SK-N-DZ (cell line): ENCODE results near the gene TLDC2.
A peak's percentile ranks its signal among the peaks of the same experiment; 100 is the strongest.
"Not testable (repeated sequence)": the region's sequence is repeated elsewhere in the genome, so short reads cannot be mapped to it uniquely, and the experiment has no call there.

Experiments
- DNase-seq: peaks from one replicate; pipeline ENCODE4 v3.0.0-alpha.2; 2015; ENCODE audit warnings: low spot score

The TLDC2 gene

DNA sequence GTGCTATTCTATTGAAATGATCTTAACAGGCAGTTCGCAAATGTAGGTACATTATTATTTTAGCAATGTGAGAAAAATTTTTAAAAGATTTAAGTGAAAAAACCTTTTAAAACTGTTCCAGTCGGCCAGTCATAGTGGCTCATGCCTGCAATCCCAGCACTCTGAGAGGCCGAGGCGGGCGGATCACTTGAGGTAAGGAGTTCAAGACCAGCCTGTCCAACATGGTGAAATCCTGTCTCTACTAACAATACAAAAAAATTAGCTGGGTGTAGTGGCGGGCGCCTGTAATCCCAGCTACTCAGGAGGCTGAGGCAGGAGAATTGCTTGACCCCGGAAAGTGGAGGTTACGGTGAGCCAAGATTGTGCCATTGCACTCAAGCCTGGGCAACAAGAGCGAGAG, 29.6 kb downstream of the TLDC2 start:
- not testable (repeated sequence) for DNase-seq

DNA sequence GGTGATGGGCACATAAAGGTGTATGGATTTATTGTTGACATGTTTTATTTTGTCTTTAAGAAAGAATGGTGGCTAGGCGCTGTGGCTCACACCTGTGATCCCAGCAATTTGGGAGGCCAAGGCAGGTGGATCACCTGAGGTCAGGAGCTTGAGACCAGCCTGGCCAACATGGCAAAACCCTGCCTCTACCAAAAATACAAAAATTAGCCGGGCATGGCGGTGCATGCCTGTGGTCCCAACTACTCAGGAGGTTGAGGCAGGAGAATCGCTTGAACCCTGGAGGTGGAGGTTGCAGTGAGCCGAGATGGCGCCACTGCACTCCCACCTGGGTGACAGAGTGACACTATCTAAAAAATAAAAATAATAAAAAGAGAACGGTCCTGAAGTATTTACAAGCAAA, 30.1 kb downstream of the TLDC2 start:
- DNase-seq, result not testable (repeated sequence)

DNA sequence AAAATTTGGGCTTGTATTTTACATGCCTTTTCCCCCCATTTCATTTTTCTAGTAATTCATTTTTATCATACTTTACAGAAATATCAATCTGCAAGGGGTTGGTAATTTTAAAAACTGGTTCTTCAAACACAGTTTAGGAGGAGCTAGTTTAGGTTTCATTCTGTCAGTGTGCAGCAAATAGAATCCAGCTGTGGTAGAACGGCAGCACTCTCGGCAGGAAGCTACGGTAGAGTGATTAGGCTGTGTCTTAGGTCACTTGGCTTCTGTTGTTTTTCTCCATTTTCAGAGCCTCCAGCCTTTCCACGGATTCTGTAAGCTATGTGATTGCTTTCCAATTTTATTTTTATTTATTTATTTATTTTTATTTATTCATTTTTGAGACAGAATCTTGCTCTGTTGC, 32.7 kb downstream of the TLDC2 start:
- DNase-seq, result no peak

DNA sequence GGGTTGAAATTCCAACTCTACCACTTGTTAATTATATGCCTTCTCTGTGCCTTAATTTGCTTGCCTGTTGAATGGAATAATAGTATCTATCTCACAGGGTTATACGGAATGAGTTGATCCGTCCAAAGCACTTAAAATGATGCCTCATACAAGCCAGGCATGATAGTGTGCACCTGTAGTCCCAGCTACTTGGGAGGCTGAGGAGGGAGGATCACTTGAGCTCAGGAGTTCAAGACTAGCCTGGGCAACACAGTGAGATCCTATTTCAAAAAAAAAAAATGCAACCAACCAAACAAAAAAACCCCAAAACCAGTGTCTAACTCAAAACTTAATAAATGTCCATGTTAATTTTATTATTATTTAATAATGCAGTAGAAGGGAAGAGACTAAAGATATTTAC, 40.3 kb downstream of the TLDC2 start:
- DNase-seq, result no peak

DNA sequence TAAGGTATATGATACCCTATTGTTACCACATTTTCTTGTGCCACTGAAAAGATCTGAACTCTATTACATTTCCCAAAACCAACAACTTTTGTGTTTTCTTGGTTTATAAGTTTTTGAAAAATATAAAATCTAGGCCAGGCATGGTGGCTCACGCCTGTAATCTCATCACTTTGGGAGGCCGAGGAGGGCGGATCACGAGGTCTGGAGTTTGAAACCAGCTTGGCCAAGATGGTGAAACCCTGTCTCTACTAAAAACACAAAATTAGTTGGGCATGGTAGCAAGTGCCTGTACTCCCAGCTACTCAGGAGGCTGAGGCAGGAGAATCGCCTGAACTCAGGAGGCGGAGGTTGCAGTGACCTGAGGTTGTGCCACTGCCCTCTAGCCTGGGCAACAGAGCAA, 41.3 kb downstream of the TLDC2 start:
- DNase-seq, result no peak

DNA sequence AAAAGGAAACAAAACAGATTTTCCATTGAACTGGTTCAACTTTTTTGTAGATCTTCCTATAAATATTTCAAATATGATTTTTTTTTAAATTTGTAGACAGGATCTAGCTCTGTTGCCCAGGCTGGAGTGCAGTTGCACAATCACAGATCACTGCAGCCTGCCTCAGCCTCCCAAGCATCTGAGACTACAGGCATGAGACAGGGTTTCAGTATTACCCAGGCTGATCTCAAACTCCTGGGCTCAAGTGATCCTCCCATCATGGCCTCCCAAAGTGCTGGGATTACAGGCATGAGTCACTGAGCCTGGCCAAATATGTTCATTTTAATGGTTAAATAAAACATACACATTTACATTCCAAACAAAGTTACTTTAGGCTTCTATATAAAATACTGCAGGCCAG, 42.0 kb downstream of the TLDC2 start:
- DNase-seq, result no peak

DNA sequence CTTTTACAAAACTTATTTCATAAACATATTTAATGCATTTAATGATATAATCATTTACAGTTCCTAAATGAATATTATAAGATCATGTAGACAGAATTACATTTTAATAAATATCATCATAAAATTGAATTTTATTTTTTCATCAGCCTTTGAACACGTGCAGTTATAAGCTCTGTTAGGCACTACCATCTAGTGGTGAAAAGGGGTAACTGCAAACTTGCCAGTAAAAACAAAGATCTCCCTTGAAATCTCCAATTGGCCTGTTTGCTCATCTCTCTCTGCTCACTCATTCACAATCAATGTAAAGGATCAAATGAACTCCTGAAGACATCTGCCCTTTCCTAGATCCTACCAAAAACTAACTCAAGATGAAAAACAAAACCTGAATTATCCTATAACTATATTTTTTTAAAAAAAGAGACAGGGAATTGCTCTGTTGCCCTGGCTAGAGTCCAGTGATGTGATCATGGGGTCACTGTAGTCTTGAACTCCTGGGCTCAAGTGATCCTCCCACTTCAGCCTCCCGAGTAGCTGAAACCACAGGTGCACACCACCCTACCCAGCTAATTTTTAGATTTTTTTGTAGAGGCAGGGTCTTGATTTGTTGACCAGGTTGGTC, 43.9 kb downstream of the TLDC2 start:
- peak; percentile 68 for DNase-seq

DNA sequence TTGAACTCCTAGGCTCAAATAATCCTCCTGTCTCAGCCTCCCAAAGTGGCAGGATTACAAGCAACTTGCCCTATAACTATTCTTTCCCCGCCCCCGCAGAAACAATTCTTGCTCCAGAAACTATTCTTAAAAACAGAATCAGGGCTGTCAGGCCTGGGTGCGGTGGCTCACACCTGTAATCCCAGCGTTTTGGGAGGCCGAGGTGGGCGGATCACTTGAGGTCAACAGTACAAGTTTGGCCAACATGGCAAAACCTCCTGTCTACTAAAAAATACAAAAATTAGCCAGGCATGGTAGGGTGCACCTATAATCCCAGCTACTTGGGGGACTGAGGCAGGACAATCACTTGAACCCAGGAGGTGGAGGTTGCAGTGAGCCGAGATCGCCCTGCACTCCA, 44.4 kb downstream of the TLDC2 start:
- no peak for DNase-seq

DNA sequence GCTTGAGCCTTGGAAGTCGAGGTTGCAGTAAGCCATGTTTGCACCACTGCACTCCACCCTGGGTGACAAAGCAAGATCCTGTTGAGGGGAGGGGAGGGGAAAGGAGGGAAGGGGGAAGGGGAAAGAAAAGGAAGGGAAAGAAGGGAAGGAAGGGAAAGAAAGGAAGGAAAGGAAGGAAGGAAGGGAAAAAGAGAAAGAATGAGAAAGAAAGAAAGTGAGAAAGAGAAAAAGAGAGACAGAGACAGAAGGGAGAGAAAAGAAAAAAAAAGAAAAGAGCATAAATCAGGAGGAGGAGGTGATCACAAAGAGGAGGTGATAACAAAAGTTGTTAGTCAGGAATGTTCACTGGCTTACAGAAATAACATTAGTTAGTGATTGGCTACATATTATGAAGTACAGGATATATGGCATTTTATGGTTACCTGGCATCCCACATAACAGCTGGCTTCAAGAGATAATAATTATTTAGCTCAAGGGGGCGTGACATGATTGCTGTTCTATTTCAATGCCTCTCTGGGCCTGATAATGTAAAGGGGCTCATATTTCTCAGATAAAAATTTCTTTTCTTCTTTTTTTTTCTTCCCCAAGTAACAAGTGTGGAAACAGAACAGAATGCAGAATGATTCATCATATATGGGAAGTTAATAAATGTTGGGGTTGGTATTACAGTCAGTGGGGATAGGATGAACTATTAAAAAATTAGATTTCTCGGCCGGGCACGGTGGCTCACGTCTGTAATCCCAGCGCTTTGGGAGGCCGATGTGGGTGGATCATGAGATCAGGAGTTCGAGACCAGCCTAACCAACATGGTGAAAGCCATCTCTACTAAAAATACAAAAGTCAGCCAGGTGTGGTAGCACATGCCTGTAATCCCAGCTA, 48.5 kb downstream of the TLDC2 start:
- no peak for DNase-seq

DNA sequence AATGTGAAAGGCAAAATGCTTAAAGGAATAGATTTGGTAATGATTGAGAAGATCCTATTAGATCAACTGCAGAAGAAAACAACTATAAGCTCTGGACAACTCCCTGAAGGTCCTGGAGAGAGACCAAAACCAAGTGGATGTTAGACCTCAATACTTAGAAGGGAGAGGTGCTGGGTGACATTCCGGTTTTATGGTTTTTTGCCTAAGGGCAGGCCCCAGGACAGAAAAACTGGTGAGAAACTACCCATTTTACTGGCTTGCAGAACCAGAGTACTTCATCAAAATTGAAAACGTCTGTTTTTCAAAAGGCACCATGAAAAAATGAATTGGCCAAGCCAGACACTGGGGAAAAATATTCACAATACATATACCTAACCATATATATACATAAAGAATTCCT, 49.3 kb downstream of the TLDC2 start:
- no peak for DNase-seq

DNA sequence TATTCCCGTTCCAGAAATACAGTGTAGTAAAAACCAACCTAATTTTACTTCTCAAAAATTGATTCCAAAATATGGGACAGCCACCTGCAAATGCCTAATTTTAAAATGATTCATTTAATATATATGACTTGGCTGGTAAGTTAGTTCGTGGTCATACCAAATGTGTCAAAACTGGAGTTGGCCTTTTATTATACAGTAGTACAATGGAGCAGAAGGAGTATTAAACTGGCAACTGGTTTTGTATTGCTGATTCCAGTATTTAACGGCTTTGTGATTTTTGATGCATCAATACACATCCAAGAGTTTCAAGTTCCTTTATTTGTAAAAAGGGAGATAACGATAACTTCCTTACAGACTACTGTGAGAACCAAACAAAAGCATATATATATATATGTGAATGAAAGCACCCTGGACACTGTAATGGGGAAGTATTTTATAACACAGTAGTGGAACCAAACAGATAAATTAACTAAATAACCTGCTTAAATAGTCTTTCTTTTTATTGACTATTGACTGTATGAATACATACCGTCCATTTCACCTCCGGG, 50.8 kb downstream of the TLDC2 start:
- DNase-seq, result no peak

DNA sequence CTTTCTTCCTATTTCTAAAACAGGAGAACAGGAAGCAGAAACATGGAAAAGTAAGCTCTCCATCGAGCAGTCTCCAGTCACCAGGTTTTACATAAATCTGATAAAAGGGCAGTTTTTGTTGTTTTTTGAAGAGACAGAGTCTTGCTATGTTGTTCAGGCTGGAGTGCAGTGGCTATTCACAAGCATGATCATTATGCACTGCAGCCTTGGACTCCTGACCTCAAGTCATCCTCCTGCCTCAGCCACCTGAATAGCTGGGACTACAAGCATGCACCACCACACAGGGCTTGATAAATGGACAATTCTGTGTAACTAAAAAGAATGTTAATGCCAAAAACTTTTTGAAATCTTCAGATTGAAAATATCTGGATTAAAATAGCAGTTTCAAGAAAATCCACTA, 51.8 kb downstream of the TLDC2 start:
- no peak for DNase-seq

DNA sequence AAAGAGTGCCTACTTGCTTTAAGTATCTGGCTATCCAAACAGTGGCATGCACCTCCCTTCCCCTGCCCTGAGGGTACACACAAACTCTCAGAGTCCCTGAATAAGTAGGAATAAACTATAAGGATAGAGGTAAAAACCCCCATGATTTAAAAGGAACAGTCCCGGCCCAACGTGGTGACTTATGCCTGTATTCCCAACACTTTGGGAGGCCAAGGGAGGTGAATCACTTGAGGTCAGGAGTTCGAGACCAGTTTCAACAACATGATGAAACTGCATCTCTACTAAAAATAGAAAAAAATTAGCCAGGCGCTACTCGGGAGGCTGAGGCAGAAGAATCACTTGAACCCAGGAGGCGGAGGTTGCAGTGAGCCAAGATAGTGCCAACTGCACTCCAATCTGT, 53.4 kb downstream of the TLDC2 start:
- no peak for DNase-seq

DNA sequence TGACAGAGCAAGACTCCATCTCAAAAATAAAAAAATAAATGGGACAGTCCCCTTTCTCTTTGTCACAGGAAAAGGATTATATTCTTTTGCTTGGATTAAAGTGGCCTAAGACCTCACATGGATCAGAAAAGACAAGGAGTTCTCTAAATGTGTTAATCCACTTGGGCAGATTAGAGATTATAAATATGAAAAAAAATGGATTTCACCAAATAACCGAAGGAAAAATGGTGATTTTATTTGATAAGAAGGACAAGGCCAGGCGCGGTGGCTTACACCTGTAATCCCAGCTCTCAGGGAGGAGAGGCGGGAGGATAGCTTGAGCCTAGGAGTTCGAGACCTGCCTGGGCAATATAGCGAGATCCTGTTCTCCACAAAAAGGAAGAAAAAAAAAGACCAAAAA, 53.8 kb downstream of the TLDC2 start:
- DNase-seq, result no peak

DNA sequence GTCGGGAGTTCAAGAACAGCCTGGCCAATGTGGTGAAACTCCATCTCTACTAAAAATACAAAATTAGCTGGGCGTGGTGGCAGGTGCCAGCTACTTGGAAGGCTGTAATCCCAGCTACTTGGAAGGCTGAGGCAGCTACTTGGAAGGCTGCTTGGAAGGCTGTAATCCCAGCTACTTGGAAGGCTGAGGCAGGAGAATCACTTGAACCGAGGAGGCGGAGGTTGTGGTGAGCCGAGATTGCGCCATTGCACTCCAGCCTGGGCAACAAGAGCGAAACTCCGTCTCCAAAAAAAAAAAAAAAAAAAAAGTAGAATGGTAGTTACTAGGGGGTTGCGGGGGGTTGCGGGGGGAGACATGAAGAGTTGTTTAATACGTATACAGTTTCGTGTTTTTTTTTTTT, 56.1 kb downstream of the TLDC2 start:
- not testable (repeated sequence) for DNase-seq

DNA sequence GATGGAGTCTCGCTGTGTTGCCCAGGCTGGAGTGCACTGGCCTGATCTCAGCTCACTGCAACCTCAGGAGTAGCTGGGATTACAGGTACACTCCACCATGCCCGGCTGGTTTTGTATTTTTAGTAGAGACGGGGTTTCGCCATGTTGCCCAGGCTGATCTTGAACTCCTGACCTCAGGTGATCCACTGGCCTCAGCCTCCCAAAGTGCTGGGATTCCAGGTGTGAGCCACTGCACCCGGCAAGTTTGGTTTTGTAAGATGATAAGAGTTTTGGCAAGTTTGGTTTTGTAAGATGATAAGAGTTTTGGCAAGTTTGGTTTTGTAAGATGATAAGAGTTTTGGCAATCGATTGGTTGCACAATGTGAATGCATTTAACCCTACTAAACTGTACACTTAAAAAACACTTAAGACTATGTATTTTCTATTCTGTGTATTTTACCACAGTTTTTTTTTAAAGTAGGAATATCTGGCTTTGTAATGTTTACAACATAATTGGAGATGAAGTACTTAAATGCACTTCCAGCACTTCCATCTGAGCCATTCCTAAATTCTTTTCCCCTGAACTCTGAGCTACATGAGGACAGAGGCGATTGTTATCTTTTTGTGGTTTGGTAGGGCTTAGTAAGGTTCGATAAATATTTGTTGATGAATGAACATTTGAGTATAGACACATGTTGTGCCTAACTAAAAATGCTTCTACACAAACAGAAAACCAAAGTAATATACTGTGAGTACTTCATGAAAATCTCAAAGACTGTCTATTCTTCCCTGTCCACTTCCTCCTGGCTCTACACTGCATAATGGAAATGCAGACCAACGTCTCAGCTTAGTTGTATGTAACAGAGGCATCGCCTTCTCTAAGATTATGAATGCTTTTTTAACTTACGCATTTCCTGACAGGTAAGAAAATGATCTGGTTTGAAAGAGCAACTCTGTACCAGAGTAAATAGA, 56.8 kb downstream of the TLDC2 start:
- DNase-seq, result no peak

DNA sequence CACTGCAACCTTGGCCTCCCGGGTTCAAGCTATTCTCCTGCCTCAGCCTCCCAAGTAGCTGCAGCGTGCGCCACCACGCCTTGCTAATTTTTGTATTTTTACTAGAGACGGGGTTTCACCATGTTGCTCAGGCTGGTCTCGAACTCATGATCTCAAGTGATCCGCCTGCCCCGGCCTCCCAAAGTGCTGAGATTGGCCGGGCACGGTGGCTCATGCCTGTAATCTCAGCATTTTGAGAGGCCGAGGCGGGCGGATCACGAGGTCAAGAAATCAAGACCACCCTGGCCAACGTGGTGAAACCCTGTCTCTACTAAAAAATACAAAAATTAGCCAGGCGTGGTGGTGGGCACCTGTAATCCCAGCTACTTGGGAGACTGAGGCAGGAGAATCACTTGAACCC, 57.6 kb downstream of the TLDC2 start:
- DNase-seq, result not testable (repeated sequence)

DNA sequence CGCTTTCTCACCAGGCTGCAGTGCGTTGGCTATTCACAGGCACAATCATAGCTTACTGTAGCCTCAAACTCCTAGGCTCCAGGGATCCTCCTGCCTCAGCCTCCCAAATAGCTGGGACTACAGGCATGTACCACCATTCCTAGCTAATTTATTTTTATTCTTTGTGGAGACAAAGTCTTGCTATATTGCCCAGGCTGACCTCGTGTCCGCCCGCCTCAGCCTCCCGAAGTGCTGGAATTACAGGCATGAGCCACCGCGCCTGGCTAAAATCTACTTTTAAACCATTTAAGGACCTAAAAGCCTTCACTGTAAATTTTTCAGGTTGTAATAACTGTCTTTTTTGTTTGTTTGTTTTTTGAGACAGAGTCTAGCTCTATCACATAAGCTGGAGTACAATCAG, 60.4 kb downstream of the TLDC2 start:
- no peak for DNase-seq

DNA sequence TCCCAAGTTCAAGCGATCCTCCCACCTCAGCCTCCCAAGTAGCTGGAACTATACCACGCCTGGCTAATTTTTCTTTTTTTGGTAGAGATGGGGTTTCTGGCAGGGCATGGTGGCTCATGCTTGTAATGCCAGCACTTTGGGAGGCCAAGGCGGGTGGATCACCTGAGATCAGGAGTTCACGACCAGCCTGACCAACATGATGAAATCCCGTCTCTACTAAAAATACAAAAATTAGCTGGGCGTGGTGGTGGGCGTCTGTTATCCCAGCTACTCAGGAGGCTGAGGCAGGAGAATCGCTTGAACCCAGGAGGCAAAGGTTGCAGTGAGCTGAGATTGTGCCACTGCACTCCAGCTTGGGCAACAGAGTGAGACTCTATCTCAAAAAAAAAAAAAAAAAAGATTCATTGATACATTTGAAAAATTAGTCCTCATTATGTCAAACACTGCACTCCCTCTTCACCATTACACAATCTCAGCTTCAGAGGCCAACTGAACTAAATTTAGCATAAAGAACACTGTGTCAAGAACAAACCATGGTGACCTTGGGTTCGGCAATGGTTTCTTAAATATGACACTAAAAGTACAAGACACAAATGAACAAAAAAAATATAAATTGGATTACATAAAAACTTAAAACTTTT, 60.9 kb downstream of the TLDC2 start:
- DNase-seq, result not testable (repeated sequence)

DNA sequence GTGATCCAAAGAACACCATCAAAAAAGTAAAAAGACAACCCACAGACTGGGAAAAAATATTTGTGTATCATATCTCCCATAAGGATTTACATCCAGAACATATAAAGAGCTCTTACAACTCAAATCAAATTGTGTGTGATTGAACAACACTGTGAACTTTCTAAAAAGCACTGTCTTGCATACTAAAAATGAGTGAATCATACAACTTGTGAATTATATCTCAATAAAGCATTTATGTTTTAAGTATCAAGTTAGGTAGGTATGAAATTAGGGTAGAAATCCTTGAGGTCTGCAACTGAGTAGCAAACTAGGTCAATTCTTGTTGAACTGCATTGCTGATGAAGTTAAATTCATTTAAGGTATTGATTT, 61.4 kb downstream of the TLDC2 start:
- no peak for DNase-seq

DNA sequence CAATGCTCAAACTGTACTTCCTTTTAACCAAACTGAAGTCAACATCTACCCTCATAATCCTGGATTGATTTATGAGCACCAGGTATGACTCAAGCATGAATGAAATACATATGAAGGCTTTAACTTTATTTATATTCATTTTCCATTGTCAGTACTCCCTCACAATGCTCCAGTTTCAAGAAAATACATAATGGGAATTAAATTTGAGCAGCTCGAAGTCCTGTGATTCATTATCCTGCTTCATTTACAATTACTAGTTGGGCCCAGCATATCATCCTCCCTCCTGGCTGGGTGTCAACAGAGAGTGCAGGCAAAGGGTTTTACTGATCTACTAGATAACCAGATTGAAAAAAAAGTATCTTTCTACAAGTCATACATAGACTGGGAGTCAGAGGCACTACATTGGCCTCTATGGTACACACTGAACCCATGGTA, 65.5 kb downstream of the TLDC2 start:
- no peak for DNase-seq
